NB4 (cell line): ENCODE measurements around the gene LTF.

Source experiments
- POLR2A ChIP-seq: IDR thresholded peaks from 2 replicates; pipeline ENCODE4 v1.6.1; 2011; ENCODE audit warnings: mild to moderate bottlenecking; ENCODE audit not compliant: insufficient read length; ENCODE audit errors: extremely low read depth
- TF ChIP-seq, protein P1 (sequence below): IDR thresholded peaks from one replicate; pipeline ENCODE4 v1.5.1; 2012; ENCODE audit warnings: low read depth, low read length
- TF ChIP-seq, protein P2 (sequence below): IDR thresholded peaks from 2 replicates; pipeline ENCODE4 v1.6.1; 2011; ENCODE audit warnings: low read depth, low read length

DNA sequence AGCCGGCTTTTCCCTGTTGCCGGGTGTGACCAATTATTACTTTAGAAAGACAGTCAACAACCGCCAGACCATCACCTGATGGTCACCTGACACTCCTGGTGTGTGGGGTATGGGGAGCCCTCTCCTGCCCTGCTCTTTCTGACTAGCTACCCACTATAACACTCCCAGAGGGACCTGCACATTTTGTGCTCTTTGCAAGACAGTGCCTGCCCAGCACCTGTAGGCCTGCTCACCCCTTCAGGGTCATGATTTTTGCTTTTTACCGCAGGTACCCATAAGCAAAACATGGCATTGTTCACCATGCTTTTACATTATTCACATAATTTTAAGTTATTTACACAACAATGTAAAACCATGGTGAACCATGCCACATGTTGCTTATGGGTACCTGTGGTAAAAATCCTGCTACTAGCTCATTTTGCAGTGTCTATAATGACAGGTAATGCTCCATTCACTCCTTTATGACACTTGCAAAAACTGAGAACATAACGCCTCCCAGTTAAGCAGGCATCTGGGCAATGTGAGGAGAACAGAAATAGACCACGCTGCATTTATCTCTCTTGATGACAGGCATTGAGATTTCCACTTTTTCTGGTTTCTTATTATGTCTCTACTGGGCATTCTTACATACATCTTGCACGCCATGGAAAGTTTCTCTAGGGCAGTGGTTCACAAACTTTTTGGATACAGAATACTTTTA, 47.7 kb downstream of the LTF start:
- TF ChIP-seq, protein P1, sequence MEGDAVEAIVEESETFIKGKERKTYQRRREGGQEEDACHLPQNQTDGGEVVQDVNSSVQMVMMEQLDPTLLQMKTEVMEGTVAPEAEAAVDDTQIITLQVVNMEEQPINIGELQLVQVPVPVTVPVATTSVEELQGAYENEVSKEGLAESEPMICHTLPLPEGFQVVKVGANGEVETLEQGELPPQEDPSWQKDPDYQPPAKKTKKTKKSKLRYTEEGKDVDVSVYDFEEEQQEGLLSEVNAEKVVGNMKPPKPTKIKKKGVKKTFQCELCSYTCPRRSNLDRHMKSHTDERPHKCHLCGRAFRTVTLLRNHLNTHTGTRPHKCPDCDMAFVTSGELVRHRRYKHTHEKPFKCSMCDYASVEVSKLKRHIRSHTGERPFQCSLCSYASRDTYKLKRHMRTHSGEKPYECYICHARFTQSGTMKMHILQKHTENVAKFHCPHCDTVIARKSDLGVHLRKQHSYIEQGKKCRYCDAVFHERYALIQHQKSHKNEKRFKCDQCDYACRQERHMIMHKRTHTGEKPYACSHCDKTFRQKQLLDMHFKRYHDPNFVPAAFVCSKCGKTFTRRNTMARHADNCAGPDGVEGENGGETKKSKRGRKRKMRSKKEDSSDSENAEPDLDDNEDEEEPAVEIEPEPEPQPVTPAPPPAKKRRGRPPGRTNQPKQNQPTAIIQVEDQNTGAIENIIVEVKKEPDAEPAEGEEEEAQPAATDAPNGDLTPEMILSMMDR, result no peak
- no peak for TF ChIP-seq POLR2A
- TF ChIP-seq, protein P2, sequence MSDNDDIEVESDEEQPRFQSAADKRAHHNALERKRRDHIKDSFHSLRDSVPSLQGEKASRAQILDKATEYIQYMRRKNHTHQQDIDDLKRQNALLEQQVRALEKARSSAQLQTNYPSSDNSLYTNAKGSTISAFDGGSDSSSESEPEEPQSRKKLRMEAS, result no peak
